GM19455 (cell line): ENCODE measurements around the gene CENPVL1.
"Not testable (repeated sequence)": the region's sequence is repeated elsewhere in the genome, so short reads cannot be mapped to it uniquely, and the experiment has no call there.

Source experiments
- ATAC-seq: cut with Tn5 transposase; IDR thresholded peaks from one replicate; pipeline ENCODE4 v1.9.1; 2021; ENCODE audit not compliant: unreplicated experiment

CENPVL1 gene

GRCh38 chrX:51710277-51711164, at the start of gene CENPVL1:
Gene CENPVL1 (plus strand): TSS chrX:51710512. CDS start chrX:51710512, 0 bp downstream.
- ATAC-seq, result not testable (repeated sequence)

- ATAC-seq, result no peak
Measured at GRCh38 chrX:51665981-51666380, 44.3 kb upstream of the CENPVL1 start.

DNA sequence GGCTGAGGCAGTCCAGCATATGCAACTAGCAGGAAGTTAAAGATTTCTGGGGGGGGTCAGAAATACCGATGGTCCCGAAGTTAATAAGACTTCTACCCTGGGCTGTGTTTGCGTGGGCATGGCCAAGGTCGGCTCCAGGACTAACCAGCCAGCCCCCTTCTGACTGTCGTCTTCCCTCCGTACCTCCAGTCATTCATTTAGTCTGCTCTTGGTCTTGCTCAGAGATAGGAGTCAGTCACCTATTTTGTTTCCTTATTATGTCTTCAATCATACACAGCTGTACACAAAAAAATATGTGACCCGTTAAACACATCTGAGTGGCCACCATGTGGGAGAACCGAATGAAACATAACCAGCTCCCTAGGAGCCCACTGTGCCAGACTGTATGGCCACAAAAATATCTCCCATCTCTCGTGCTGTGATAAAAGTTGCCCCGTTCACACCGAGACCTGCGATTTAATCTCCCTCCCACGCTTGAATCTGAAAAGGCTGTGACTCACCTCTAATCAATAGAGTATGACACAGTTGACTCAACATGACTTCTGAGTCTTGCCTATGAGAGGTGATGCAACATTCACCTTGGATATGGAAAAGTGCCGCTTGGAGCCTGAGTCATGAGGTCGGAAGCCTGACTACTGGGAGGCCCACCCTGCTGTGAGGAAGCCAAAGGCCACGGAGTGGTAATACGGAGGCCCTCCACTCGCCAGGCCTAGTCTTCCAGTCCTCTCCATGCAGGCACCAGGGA, 30.5 kb upstream of the CENPVL1 start:
- not testable (repeated sequence) for ATAC-seq

DNA sequence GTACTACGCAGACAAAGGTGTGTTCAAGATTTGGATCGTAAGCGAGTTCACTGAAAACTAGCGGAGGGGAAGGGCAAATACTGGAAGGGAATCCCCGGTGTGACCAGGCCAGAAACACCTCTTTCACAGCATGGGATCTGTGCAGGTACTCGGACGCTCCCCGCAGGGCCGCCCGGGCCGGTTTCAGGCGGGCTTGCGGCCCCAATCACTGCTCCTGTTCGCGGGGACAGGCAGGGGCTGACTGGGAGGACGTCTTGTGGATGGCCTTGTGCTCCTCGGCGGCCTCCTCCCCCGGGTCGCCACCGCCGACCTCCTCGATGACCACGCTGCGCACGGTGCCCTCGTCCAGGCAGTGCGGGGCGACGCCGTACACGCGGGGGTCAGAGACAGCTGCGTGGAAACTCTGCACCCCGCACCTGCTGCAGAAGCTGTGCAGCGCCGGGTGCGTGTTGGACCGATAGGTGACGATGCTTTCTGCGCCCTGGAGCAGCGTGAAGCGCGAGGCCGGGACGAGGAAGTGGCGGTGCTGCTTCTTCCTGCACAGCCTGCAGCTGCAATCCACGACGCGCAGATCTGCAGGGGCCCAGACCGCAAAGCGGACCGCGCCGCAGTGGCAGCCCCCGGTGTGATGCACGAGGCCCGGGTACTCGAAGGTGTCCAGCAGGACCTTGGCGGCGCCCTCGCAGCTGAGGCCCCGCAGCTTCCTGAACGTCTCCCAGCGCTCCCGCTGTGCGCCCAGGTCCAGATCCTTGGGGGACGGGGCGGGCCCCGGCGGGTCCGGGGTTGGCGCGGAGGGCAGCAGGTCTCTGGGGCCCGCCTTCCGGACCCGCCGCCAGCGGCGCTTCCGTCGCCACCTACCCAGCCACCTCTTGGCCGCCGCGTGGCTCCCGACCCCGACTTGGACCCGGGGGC, 28.2 kb upstream of the CENPVL1 start:
- ATAC-seq, result not testable (repeated sequence)

DNA sequence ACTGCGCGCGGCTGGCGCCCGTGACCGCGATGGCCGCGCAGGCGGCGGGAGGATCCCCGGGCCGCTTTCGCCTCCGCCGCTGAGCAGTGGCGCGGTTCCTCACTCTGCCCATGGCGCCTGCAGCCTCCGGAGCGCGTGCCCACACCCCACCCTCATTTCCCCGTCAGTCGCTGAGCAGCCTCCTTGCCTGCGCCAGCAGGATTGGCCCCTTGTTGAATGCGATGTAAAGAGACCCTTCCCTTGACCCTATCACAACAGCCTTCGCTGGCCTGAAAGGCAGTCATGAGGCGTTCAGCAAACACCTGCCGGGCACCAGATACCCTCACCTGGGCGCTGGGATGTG, 27.6 kb upstream of the CENPVL1 start, which contains the start of gene CENPVL2:
TSS of gene CENPVL2 (minus strand) at position 112 of the 343 bp plus-strand sequence. CDS start at position 112, 0 bp downstream.
- not testable (repeated sequence) for ATAC-seq

DNA sequence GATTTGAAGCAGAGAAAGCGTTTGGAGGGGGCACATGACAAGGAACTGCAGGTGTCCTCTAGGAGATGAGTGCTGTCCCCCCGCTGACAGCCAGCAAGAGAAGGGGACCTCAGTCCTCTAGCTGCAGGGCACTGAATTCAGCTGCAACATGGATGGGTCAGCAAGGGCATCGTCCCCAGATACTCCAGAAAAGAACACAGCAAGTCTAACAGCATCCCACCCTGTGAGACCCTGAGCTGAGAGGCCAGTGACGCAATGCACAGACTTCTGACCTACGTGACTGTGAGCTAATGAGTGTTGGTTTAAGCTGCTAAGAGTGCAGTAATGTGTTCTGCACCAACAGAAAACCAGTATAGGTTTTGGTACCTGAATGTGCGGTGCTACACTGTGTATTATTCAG, 16.1 kb upstream of the CENPVL1 start:
- ATAC-seq, result no peak

- no peak for ATAC-seq
Measured at GRCh38 chrX:51697397-51697796, 12.9 kb upstream of the CENPVL1 start.

DNA sequence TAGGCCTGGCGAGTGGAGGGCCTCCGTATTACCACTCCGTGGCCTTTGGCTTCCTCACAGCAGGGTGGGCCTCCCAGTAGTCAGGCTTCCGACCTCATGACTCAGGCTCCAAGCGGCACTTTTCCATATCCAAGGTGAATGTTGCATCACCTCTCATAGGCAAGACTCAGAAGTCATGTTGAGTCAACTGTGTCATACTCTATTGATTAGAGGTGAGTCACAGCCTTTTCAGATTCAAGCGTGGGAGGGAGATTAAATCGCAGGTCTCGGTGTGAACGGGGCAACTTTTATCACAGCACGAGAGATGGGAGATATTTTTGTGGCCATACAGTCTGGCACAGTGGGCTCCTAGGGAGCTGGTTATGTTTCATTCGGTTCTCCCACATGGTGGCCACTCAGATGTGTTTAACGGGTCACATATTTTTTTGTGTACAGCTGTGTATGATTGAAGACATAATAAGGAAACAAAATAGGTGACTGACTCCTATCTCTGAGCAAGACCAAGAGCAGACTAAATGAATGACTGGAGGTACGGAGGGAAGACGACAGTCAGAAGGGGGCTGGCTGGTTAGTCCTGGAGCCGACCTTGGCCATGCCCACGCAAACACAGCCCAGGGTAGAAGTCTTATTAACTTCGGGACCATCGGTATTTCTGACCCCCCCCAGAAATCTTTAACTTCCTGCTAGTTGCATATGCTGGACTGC, 2.8 kb downstream of the CENPVL1 start:
- not testable (repeated sequence) for ATAC-seq

- no peak for ATAC-seq
Measured at GRCh38 chrX:51728202-51728601, 17.9 kb downstream of the CENPVL1 start.

DNA sequence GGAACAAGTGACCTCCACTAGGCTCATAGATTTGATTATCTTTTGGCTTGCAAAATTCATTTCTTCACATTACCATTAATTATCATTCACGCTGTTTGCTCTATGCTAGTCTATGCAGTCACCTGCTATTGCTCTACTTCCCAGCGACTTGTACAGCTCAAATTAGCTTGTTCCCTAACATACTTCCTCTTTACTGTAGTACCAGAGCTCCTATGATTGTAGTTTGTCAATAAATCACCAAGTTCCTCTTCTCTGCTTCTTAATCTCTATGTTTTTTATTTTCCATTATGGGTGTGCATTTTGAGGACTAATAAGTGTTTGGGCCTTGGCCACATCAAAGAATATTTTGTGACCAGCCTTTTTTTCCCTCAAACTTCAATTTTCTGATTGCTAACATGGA, 26.8 kb downstream of the CENPVL1 start:
- no peak for ATAC-seq

DNA sequence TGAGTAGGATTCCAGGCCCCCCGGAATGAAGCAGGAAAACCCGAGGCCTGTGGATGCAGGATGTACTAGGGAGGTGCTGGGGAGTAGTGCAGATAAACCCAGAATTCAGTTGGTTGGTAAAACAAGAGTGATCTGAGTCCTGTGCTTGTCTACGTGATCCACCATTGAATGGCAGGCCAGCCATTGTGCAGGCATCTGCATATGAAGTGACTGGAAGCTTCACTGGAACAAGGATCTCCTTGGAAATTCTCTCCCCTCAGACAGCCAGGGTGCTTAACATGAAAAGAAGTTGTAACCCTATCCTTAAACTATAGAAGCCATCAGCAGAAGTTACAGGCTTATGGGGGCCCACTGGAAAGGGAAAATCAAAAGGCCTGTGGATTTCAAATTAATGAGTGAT, 32.3 kb downstream of the CENPVL1 start:
- no peak for ATAC-seq

GRCh38 chrX:51743179-51743957, 33.1 kb downstream of the CENPVL1 start, which contains the start of gene GSPT2:
Gene GSPT2 (plus strand): TSS chrX:51743442. CDS start chrX:51743627, 185 bp downstream.
- ATAC-seq, result peak; percentile 96

GRCh38 chrX:51747671-51748070, 37.4 kb downstream of the CENPVL1 start:
- no peak for ATAC-seq

DNA sequence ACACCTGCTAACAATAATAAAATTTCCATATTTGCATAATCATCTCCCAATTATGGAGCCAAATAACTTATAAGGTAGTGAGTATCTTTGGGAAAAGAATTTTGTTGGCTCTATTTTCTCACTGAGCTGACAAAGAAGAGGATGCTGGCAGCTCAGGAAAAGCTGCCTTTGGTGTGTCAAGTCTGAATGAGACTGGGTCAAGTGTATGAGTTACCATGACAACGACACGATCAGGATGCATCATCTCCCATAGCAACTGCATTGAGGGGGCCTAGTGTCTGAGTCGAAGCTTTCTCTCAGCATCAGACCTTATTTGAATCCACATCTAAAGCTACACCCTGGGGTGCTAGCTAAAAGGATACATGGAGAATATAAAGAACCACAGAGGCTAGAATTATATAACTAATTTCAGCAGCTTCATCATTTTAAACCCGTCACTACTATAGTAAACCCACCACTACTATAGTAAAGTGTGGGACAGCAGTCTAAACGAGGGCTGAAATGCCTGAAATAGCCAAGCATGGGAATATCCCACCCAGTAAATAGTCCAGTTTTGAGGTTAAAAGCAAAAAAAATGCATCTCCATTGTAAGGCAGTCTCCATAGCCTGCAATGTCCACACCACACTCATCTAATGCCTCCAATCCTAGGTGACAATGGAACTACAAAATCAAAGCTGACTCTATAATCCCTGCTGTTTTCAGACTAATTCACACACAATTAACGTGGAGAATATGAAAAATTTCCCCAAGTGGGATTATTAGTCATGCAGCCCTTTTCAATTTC, 48.9 kb downstream of the CENPVL1 start:
- ATAC-seq, result no peak

GRCh38 chrX:51760657-51761056, 50.3 kb downstream of the CENPVL1 start:
- ATAC-seq, result no peak
